ENCODE results near the gene ACADVL. TPM values are rescaled to one million over a fixed set of nuclear protein-coding genes. Genes with fewer than 3 reads are reported as not detected.

ACADVL gene
- total RNA-seq, 6 experiments from 2014 or later: 640 to 1,849 (median 1,071) TPM

DNA sequence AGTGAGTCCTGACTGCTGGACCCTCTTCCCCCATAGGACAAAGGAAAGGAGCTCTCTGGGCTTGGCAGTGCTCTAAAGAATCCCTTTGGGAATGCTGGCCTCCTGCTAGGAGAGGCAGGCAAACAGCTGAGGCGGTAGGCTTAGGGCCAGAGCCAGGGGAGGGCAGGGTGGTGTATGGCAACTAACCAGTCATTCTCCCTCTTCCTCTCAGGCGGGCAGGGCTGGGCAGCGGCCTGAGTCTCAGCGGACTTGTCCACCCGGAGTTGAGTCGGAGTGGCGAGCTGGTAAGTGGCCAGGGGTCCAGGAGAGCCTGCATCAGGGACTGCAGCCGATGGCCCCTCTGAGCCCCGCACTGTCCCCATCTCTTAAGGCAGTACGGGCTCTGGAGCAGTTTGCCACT lies 4.4 kb downstream of the ACADVL start:
- Histone ChIP-seq H3K4me3 (no peak overlapping the region), H3K27me3 (no peaks in the 10 kb centered on the region), H3K36me3 (peaks cover 0 to 55% (median 32%) of the 10 kb centered on the region in 4 donors), H3K27ac (no peak overlapping the region), H3K9me3 (no peaks in the 10 kb centered on the region), H3K4me1 (peaks cover 0 to 45% (median 8%) of the 10 kb centered on the region in 4 donors)
- 60% methylated on average over 2 of the region's 10 CpGs for WGBS (ENCODE audit: insufficient coverage, low coverage, low lambda C conversion rate, missing lambda C conversion rate)
- intact Hi-C loops (cut with DNase I): no loop called here
- no peak for DNase-seq
- ATAC-seq: no peak
- TF ChIP-seq, protein P1, sequence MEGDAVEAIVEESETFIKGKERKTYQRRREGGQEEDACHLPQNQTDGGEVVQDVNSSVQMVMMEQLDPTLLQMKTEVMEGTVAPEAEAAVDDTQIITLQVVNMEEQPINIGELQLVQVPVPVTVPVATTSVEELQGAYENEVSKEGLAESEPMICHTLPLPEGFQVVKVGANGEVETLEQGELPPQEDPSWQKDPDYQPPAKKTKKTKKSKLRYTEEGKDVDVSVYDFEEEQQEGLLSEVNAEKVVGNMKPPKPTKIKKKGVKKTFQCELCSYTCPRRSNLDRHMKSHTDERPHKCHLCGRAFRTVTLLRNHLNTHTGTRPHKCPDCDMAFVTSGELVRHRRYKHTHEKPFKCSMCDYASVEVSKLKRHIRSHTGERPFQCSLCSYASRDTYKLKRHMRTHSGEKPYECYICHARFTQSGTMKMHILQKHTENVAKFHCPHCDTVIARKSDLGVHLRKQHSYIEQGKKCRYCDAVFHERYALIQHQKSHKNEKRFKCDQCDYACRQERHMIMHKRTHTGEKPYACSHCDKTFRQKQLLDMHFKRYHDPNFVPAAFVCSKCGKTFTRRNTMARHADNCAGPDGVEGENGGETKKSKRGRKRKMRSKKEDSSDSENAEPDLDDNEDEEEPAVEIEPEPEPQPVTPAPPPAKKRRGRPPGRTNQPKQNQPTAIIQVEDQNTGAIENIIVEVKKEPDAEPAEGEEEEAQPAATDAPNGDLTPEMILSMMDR (IDR thresholded peaks at IDR 0.05): no peak
- TF ChIP-seq POLR2A (IDR thresholded peaks at IDR 0.05): peak; percentile 24

DNA sequence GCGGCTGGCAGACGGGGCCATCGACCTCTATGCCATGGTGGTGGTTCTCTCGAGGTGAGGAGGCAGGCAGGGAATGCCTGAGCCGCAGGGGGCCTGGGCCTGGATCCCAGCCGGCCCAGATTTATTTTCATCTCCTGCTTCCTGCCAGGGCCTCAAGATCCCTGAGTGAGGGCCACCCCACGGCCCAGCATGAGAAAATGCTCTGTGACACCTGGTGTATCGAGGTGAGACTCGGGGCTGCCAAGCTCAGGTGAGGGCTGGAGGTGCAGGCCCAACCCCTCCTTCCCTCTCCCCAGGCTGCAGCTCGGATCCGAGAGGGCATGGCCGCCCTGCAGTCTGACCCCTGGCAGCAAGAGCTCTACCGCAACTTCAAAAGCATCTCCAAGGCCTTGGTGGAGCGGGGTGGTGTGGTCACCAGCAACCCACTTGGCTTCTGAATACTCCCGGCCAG lies 4.9 kb downstream of the ACADVL start:
- no peak overlapping the region for H3K4me3 ChIP-seq
- H3K27ac ChIP-seq: no peak overlapping the region
- ATAC-seq: no peak
- intact Hi-C loops (cut with DNase I): no loop called here
- TF ChIP-seq, protein P1 (IDR thresholded peaks at IDR 0.05): no peak
- no peak for TF ChIP-seq POLR2A (IDR thresholded peaks at IDR 0.05)
- H3K4me1 ChIP-seq: peaks cover 0 to 40% (median 6%) of the 10 kb centered on the region in 4 donors
- peaks cover 0 to 58% (median 36%) of the 10 kb centered on the region in 4 donors for H3K36me3 ChIP-seq
- no peaks in the 10 kb centered on the region for H3K9me3 ChIP-seq
- 90% methylated on average over 2 of the region's 15 CpGs for WGBS (ENCODE audit: insufficient coverage, low coverage, low lambda C conversion rate, missing lambda C conversion rate)
- H3K27me3 ChIP-seq: no peaks in the 10 kb centered on the region
- no peak for DNase-seq

DNA sequence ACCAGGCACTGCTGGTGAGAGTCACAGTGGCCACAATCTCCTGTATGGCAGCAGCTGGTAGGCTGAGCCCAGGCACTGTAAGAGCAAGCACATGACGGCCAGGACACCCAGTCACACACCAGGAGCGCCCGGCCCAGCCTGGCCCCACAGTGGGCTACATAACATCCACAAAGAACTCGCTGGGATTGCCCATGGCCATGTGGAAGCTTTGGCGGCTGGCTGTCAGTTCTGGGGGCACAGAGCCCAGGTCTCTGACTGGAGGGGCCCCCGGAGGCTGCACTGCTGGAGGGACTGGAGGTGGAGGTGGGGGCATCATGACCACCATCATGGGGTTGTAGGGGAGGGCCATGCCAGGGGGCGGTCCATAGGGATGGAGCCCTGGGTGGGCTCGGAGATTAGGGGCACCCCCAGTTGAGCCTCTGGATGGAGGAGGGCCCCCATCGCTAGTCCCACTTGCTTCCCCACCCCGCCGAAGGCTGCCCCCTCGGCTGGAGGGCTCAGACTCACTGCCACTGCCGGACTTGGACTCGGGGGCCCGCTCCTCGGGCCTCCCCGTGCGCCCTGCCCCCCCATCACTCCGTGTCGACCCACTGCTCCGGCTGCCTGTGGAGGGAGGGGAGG lies 6.1 kb downstream of the ACADVL start:
- peak in 1 of 4 donors; percentile 1 for ATAC-seq

DNA sequence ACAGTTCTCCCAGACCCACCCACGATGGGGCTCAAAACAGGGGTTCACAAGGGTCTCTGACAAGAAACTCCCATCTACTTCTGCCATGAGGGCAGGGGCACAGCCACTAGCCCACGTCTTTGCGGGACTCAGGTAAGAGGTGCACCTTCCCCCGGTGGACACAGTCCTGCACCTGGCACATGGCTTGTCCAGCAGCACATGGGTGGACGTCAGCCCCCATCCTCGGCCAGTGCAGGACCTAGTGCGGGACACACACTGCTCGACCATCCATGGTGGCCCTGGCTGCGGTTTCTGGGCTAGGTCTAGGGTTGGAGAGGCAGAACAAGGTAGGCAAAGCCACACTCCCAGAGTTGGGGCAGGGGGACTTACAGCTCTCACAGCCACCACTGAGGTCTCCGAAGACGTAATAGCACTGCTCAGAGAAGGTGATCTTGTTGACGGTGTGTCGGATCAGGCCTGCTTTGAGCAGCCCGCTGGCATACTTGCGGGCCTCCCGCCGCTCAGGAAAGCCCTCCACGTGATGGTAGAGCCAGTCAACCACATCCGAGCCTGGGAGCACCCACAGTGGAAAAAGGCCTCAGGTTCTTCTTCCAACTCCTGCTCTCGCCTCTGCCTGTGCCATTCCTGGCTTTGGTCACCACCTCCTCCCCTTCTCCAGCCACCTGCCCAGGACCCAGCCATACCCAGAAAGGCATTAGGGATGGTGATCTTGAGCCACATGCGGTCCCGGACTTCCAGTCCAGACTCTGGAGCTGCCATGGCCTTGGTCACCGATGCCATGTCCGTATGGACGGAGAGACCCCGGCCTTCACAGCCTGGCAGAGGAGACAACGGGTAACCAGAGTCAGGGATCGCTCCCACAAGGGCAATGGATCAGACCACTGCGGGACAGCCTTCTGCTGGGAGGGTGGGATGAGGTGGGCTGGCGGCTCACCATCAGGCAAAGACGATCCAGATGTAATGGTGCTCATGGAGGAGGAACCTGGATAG lies 7.3 kb downstream of the ACADVL start:
- 90% methylated on average over 7 of the region's 31 CpGs for WGBS (ENCODE audit: insufficient coverage, low coverage, low lambda C conversion rate, missing lambda C conversion rate)
- Histone ChIP-seq H3K36me3 (peaks cover 0 to 66% (median 32%) of the 10 kb centered on the region in 4 donors), H3K27ac (no peak overlapping the region), H3K4me1 (peaks cover 0 to 31% (median 0%) of the 10 kb centered on the region in 4 donors), H3K4me3 (no peak overlapping the region), H3K27me3 (no peaks in the 10 kb centered on the region), H3K9me3 (no peaks in the 10 kb centered on the region)
- DNase-seq: no peak
- TF ChIP-seq, protein P1 (IDR thresholded peaks at IDR 0.05): no peak
- no peak for TF ChIP-seq POLR2A (IDR thresholded peaks at IDR 0.05)
- ATAC-seq: peak in 1 of 4 donors; percentile 5
- intact Hi-C loops (cut with DNase I): no loop called here

More for the DNA sequence above, 6.1 kb downstream of the ACADVL start:
- Histone ChIP-seq H3K9me3 (no peaks in the 10 kb centered on the region), H3K4me3 (no peak overlapping the region), H3K4me1 (peaks cover 0 to 36% (median 5%) of the 10 kb centered on the region in 4 donors), H3K36me3 (peaks cover 0 to 66% (median 38%) of the 10 kb centered on the region in 4 donors), H3K27ac (no peak overlapping the region), H3K27me3 (no peaks in the 10 kb centered on the region)
- TF ChIP-seq POLR2A (IDR thresholded peaks at IDR 0.05): peak; percentile 5
- TF ChIP-seq, protein P1 (IDR thresholded peaks at IDR 0.05): no peak
- WGBS (ENCODE audit: insufficient coverage, low coverage, low lambda C conversion rate, missing lambda C conversion rate): 40% methylated on average over 1 of the region's 21 CpGs
- intact Hi-C loops (cut with DNase I): no loop called here
- DNase-seq: no peak

All from right lobe of liver (tissue), 6 donors.